ENCODE data around the gene NINJ1. TPM values are rescaled to one million over a fixed set of nuclear protein-coding genes. Genes with fewer than 3 reads are reported as not detected.

Gene NINJ1
- total RNA-seq, 1 experiment from 2014 or later, result 26.7 TPM

- ChIA-PET CTCF (interaction anchor here (0.6 to 1.0 kb wide), 4 partner anchors 45 to 244 kb away, joined by 3 to 7 read pairs (median 4); no protein-coding TSS in a partner anchor), POLR2A (no interaction called here)
- no peaks in the 10 kb centered on the region for H3K27me3 ChIP-seq (ENCODE audit: control insufficient read depth, insufficient read depth, low read length)
- no TSS peak for BruUV-seq (replicated peaks)
- H3K4me3 ChIP-seq (ENCODE audit: low read depth in 2 of 2, low read length in 2 of 2), result no peak overlapping the region
- no peak for DNase-seq (ENCODE audit: low read depth, low spot score)
- no peaks in the 10 kb centered on the region for H3K9me3 ChIP-seq (ENCODE audit: control insufficient read depth, insufficient read depth, low read depth, low read length)
- in situ Hi-C loops (cut with HindIII; ENCODE audit: low pct_unique_long_range_greater_than_20kb, low sequenced_read_pairs) (no loop called here), intact Hi-C loops (cut with micrococcal nuclease; ENCODE audit: unreplicated experiment) (no loop called here)
- no peaks in the 10 kb centered on the region for H3K4me1 ChIP-seq (ENCODE audit: control insufficient read depth, insufficient read depth, low read length)
- no peaks in the 10 kb centered on the region for H3K36me3 ChIP-seq (ENCODE audit: control insufficient read depth, insufficient read depth, low read length)
- TF ChIP-seq CTCF (IDR thresholded peaks at IDR 0.05) (peak; percentile 83), REST (IDR thresholded peaks at IDR 0.05; ENCODE audit: insufficient read depth in 1 of 2, low read depth in 2 of 2, low read length in 1 of 2) (no peak), POLR2AphosphoS5 (IDR thresholded peaks at IDR 0.05; ENCODE audit: low read depth, low read length) (no peak)
- peak; percentile 58; the same call in 1 of the 2 replicates for ATAC-seq
- H3K27ac ChIP-seq (ENCODE audit: low read length), result no peak overlapping the region
Measured at GRCh38 chr9:93154293-93154903, 20.3 kb upstream of the NINJ1 start.

GRCh38 chr9:93151097-93151784, 17.2 kb upstream of the NINJ1 start:
- Histone ChIP-seq H3K36me3 (ENCODE audit: control insufficient read depth, insufficient read depth, low read length) (no peaks in the 10 kb centered on the region), H3K4me1 (ENCODE audit: control insufficient read depth, insufficient read depth, low read length) (no peaks in the 10 kb centered on the region), H3K27ac (ENCODE audit: low read length) (no peak overlapping the region), H3K27me3 (ENCODE audit: control insufficient read depth, insufficient read depth, low read length) (no peaks in the 10 kb centered on the region), H3K4me3 (ENCODE audit: low read depth in 2 of 2, low read length in 2 of 2) (no peak overlapping the region), H3K9me3 (ENCODE audit: control insufficient read depth, insufficient read depth, low read depth, low read length) (no peaks in the 10 kb centered on the region)
- CTCF ChIA-PET, result no interaction called here
- no TSS peak for BruUV-seq (replicated peaks)
- POLR2A ChIA-PET, result no interaction called here
- in situ Hi-C loops (cut with HindIII; ENCODE audit: low pct_unique_long_range_greater_than_20kb, low sequenced_read_pairs), result no loop called here
- ATAC-seq (no peak), DNase-seq (ENCODE audit: low read depth, low spot score) (no peak)
- intact Hi-C loops (cut with micrococcal nuclease; ENCODE audit: unreplicated experiment), result no loop called here
- TF ChIP-seq REST (IDR thresholded peaks at IDR 0.05; ENCODE audit: insufficient read depth in 1 of 2, low read depth in 2 of 2, low read length in 1 of 2) (no peak), CTCF (IDR thresholded peaks at IDR 0.05) (no peak), TCF7L2 (IDR thresholded peaks at IDR 0.05; ENCODE audit: low read depth, low read length) (no peak), POLR2AphosphoS5 (IDR thresholded peaks at IDR 0.05; ENCODE audit: low read depth, low read length) (no peak), SIN3A (IDR thresholded peaks at IDR 0.05; ENCODE audit: borderline replicate concordance, insufficient read depth, low read depth, low read length) (no peak)
